Measurements from ENCODE around the gene PDIA4. TPM values are rescaled to one million over a fixed set of nuclear protein-coding genes. Genes with fewer than 3 reads are reported as not detected.
"Not testable (repeated sequence)": the region's sequence is repeated elsewhere in the genome, so short reads cannot be mapped to it uniquely, and the experiment has no call there.

The PDIA4 gene
- total and polyA plus RNA-seq, 9 donors, result 62.9 to 114 (median 78.5) TPM

- no peak overlapping the region for H3K4me3 ChIP-seq (ENCODE audit: low read length)
- DNase-seq, result no peak
- H3K4me1 ChIP-seq (ENCODE audit: control insufficient read depth, insufficient read depth, low read length), result no peaks in the 10 kb centered on the region
- no CpG with 5 or more reads among the region's 8 CpGs for WGBS (ENCODE audit: insufficient coverage)
- no peaks in the 10 kb centered on the region for H3K27me3 ChIP-seq (ENCODE audit: control insufficient read depth, insufficient read depth, low read length)
- H3K27ac ChIP-seq (ENCODE audit: low read length), result no peak overlapping the region
- H3K36me3 ChIP-seq (ENCODE audit: control insufficient read depth, insufficient read depth, low read length), result no peaks in the 10 kb centered on the region
- no peaks in the 10 kb centered on the region for H3K9me3 ChIP-seq (replicated peaks; ENCODE audit: control insufficient read depth, low read depth, low read length)
Measured at GRCh38 chr7:149043936-149044335, 15.6 kb upstream of the PDIA4 start.

DNA sequence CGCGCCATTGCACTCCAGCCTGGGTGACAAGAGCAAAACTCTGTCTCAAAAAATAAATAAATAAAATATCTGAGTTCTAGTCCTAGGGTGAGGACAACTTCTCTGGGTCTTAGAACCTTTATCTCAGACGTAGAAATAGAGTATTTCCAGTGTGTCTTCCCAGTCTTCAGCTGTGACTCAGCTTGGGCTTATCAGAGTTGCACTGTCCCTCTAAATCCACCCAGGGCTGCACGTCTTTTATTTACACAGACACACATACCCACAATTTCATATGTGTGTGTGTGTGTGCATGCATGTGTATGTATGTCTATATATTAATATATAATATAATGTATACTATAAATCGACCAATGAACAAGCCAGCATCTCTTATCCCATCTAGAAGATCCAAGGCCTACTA lies 13.0 kb upstream of the PDIA4 start:
- Histone ChIP-seq H3K4me3 (ENCODE audit: low read length) (no peak overlapping the region), H3K36me3 (ENCODE audit: control insufficient read depth, insufficient read depth, low read length) (no peaks in the 10 kb centered on the region), H3K9me3 (replicated peaks; ENCODE audit: control insufficient read depth, low read depth, low read length) (no peaks in the 10 kb centered on the region), H3K4me1 (ENCODE audit: control insufficient read depth, insufficient read depth, low read length) (no peaks in the 10 kb centered on the region), H3K27ac (ENCODE audit: low read length) (no peak overlapping the region), H3K27me3 (ENCODE audit: control insufficient read depth, insufficient read depth, low read length) (no peaks in the 10 kb centered on the region)
- WGBS (ENCODE audit: insufficient coverage), result 63% methylated on average over 1 of the region's 5 CpGs
- DNase-seq, result no peak

- H3K4me3 ChIP-seq (ENCODE audit: low read length), result not testable (repeated sequence)
- 87% methylated on average over 16 of the region's 32 CpGs for WGBS (ENCODE audit: insufficient coverage)
Measured at GRCh38 chr7:149038641-149039040, 10.3 kb upstream of the PDIA4 start.

DNA sequence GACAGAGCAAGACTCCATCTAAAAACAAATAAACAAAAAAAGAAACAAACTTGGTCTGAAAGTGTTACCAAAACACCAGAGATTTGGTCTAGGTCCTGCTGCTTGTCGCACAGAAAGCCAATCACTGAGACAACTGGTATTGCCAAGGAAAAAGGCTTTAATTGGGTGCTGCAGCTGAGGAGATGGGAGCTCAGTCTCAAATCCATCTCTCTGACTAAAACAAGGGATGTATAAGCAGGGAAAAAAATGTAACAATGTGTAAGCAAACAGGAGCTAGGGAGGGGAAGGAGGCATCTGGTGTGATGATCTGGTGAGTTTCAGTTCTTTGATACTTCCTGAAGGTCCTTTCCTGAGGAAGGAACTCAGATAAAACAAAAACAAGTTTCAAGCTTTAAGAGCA lies 8.4 kb upstream of the PDIA4 start:
- Histone ChIP-seq H3K4me3 (ENCODE audit: low read length) (no peak overlapping the region), H3K9me3 (replicated peaks; ENCODE audit: control insufficient read depth, low read depth, low read length) (no peaks in the 10 kb centered on the region), H3K27me3 (ENCODE audit: control insufficient read depth, insufficient read depth, low read length) (no peaks in the 10 kb centered on the region), H3K4me1 (ENCODE audit: control insufficient read depth, insufficient read depth, low read length) (no peaks in the 10 kb centered on the region), H3K36me3 (ENCODE audit: control insufficient read depth, insufficient read depth, low read length) (no peaks in the 10 kb centered on the region), H3K27ac (ENCODE audit: low read length) (no peak overlapping the region)
- DNase-seq, result no peak
- WGBS (ENCODE audit: insufficient coverage), result no CpG with 5 or more reads among the region's 1 CpG

More at GRCh38 chr7:149038641-149039040, 10.3 kb upstream of the PDIA4 start:
- H3K27ac ChIP-seq (ENCODE audit: low read length); H3K4me1 ChIP-seq (ENCODE audit: control insufficient read depth, insufficient read depth, low read length); H3K36me3 ChIP-seq (ENCODE audit: control insufficient read depth, insufficient read depth, low read length); DNase-seq; H3K9me3 ChIP-seq (replicated peaks; ENCODE audit: control insufficient read depth, low read depth, low read length); H3K27me3 ChIP-seq (ENCODE audit: control insufficient read depth, insufficient read depth, low read length): not testable (repeated sequence)

DNA sequence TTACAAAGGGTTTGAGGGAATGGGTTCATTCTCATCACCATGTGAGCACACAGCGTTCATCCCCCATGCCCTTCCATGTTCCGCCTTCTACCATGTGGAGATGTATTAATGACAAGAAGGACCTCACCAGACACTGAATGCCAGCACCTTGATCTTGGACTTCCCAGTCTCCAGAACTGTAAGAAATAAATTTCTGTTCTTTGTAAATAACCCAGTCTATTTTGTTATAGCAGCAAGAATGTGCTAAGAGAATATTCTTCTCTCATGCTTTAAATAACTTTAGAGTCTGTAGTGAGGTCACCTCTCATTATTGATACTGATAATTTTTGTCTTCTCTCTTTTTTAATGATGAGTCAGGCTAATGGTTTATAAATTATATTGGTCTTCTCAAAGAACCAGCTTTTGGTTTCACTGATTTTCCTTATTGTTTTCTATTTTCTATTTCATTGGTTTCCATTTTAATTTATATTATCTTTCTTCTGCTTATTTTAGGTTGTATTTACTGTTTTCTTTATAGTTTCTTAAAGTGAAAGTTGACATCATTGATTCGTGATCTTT lies 3.1 kb upstream of the PDIA4 start:
- no peak overlapping the region for H3K27ac ChIP-seq (ENCODE audit: low read length)
- DNase-seq, result no peak
- no peak overlapping the region for H3K4me3 ChIP-seq (ENCODE audit: low read length)
- peaks cover 10% of the 10 kb centered on the region for H3K4me1 ChIP-seq (ENCODE audit: control insufficient read depth, insufficient read depth, low read length)
- H3K9me3 ChIP-seq (replicated peaks; ENCODE audit: control insufficient read depth, low read depth, low read length), result no peaks in the 10 kb centered on the region
- WGBS (ENCODE audit: insufficient coverage), result no CpG with 5 or more reads among the region's 3 CpGs
- H3K36me3 ChIP-seq (ENCODE audit: control insufficient read depth, insufficient read depth, low read length), result no peaks in the 10 kb centered on the region
- no peaks in the 10 kb centered on the region for H3K27me3 ChIP-seq (ENCODE audit: control insufficient read depth, insufficient read depth, low read length)

DNA sequence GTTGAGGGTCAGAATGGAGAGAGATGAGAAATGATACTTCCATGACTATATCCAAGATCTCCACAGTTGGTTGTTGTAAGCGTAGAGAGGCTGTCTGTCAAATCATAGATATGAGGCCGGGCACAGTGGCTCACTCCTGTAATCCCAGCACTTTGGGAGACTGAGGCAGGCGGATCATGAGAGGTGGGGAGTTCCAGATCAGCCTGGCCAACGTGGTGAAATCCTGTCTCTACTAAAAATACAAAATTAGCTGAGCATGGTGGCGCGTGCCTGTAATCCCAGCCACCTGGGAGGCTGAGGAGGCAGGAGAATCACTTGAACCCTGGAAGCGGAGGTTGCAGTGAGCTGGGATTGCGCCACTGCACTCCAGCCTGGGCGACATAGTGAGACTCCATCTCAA lies 2.1 kb upstream of the PDIA4 start:
- DNase-seq; H3K36me3 ChIP-seq (ENCODE audit: control insufficient read depth, insufficient read depth, low read length); H3K4me3 ChIP-seq (ENCODE audit: low read length); H3K27ac ChIP-seq (ENCODE audit: low read length); H3K9me3 ChIP-seq (replicated peaks; ENCODE audit: control insufficient read depth, low read depth, low read length); H3K27me3 ChIP-seq (ENCODE audit: control insufficient read depth, insufficient read depth, low read length): not testable (repeated sequence)
- no CpG with 5 or more reads among the region's 9 CpGs for WGBS (ENCODE audit: insufficient coverage)
- H3K4me1 ChIP-seq (ENCODE audit: control insufficient read depth, insufficient read depth, low read length), result peaks cover 12% of the 10 kb centered on the region

DNA sequence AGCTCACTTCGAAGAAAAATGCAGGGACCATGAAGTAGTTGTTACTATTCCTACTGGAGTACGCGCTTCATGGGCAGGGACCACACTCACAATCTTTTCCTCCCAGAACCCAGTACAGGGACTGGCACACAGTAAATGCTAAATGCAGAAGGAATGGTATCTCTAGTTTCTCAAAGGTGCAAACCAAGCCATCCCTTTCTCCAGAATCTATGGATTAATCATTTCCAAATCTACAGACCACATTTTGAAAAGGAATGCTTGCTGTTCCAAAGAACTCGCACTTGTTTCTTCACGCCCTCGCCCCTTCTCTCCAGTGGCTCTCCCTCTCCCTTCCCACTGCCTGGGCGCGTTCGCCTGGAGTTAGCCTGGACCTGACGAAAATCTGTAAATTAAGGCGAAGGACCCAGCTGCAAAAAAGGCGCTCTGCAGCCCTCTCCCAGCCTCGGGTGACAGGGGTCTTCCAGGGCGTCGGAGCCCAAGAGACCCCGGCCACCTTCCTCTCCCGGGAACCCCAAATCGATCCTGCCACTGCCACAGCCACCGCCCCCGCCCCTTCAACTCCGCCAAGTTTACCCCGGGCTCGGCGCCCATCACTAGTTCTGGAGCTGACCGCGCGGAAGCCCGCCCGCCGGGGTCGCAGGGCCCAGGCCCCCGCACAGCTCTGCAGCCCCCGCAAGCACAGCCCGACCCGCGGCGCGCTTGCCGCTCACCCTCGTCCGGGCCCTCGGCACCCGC lies 527 bp downstream of the PDIA4 start:
- DNase-seq, result peak; percentile 40
- peaks cover 12% of the 10 kb centered on the region for H3K4me1 ChIP-seq (ENCODE audit: control insufficient read depth, insufficient read depth, low read length)
- peaks cover 10% of the 10 kb centered on the region for H3K36me3 ChIP-seq (ENCODE audit: control insufficient read depth, insufficient read depth, low read length)
- WGBS (ENCODE audit: insufficient coverage), result under 1% methylated on average over 40 of the region's 43 CpGs
- no peaks in the 10 kb centered on the region for H3K27me3 ChIP-seq (ENCODE audit: control insufficient read depth, insufficient read depth, low read length)
- no peaks in the 10 kb centered on the region for H3K9me3 ChIP-seq (replicated peaks; ENCODE audit: control insufficient read depth, low read depth, low read length)
- peak overlapping the region; percentile 75 for H3K4me3 ChIP-seq (ENCODE audit: low read length)
- H3K27ac ChIP-seq (ENCODE audit: low read length), result peak overlapping the region; percentile 83

- peak overlapping the region; percentile 75 for H3K4me3 ChIP-seq (ENCODE audit: low read length)
- DNase-seq, result peak; percentile 21
- no CpG with 5 or more reads among the region's 10 CpGs for WGBS (ENCODE audit: insufficient coverage)
Measured at GRCh38 chr7:149027055-149027454, 1.2 kb downstream of the PDIA4 start.

GRCh38 chr7:149023662-149024061 lies 4.6 kb downstream of the PDIA4 start:
- Histone ChIP-seq H3K36me3 (ENCODE audit: control insufficient read depth, insufficient read depth, low read length) (peaks cover 29% of the 10 kb centered on the region), H3K27ac (ENCODE audit: low read length) (no peak overlapping the region), H3K4me1 (ENCODE audit: control insufficient read depth, insufficient read depth, low read length) (peaks cover 10% of the 10 kb centered on the region), H3K27me3 (ENCODE audit: control insufficient read depth, insufficient read depth, low read length) (no peaks in the 10 kb centered on the region), H3K4me3 (ENCODE audit: low read length) (no peak overlapping the region), H3K9me3 (replicated peaks; ENCODE audit: control insufficient read depth, low read depth, low read length) (no peaks in the 10 kb centered on the region)
- WGBS (ENCODE audit: insufficient coverage), result 85% methylated on average over 4 of the region's 7 CpGs
- DNase-seq, result no peak

More at GRCh38 chr7:149027055-149027454, 1.2 kb downstream of the PDIA4 start:
- no peaks in the 10 kb centered on the region for H3K27me3 ChIP-seq (ENCODE audit: control insufficient read depth, insufficient read depth, low read length)
- H3K4me1 ChIP-seq (ENCODE audit: control insufficient read depth, insufficient read depth, low read length), result peaks cover 12% of the 10 kb centered on the region
- no peaks in the 10 kb centered on the region for H3K9me3 ChIP-seq (replicated peaks; ENCODE audit: control insufficient read depth, low read depth, low read length)
- peak overlapping the region; percentile 83 for H3K27ac ChIP-seq (ENCODE audit: low read length)
- peaks cover 10% of the 10 kb centered on the region for H3K36me3 ChIP-seq (ENCODE audit: control insufficient read depth, insufficient read depth, low read length)

GRCh38 chr7:149022756-149023360 lies 5.4 kb downstream of the PDIA4 start:
- H3K4me1 ChIP-seq (ENCODE audit: control insufficient read depth, insufficient read depth, low read length), result peaks cover 10% of the 10 kb centered on the region
- H3K36me3 ChIP-seq (ENCODE audit: control insufficient read depth, insufficient read depth, low read length), result peaks cover 33% of the 10 kb centered on the region
- 67% methylated on average over 3 of the region's 6 CpGs for WGBS (ENCODE audit: insufficient coverage)
- H3K4me3 ChIP-seq (ENCODE audit: low read length), result no peak overlapping the region
- H3K9me3 ChIP-seq (replicated peaks; ENCODE audit: control insufficient read depth, low read depth, low read length), result no peaks in the 10 kb centered on the region
- H3K27me3 ChIP-seq (ENCODE audit: control insufficient read depth, insufficient read depth, low read length), result no peaks in the 10 kb centered on the region
- H3K27ac ChIP-seq (ENCODE audit: low read length), result no peak overlapping the region
- DNase-seq, result no peak

Measured in muscle of leg (tissue), 11 donors.